GM18526 (cell line): ENCODE data around the gene CLSTN3.

Source experiments
- POLR2A ChIP-seq: IDR thresholded peaks from 3 replicates; pipeline ENCODE4 v1.6.1; 2011; ENCODE audit not compliant: insufficient read length; ENCODE audit errors: extremely low read depth

Gene CLSTN3

DNA sequence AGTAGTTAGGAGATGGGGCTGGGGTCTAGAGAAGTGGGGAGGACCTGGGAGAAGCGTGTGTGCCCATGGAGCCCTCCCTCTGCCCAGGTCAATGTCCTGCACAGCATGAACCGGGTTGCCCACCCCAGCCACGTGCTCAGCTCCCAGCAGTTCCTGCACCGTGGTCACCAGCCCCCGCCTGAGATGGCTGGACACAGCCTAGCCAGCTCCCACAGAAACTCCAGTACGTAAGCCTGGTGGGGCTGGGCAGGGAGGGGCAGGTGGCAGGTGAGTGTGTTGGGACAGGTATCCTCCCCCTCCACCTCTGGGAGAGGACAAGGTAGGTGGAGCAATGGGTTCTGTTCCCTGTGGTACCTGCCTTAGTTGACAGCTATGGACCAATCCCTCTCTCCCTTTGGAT, 20.7 kb downstream of the CLSTN3 start:
- no peak for TF ChIP-seq POLR2A

DNA sequence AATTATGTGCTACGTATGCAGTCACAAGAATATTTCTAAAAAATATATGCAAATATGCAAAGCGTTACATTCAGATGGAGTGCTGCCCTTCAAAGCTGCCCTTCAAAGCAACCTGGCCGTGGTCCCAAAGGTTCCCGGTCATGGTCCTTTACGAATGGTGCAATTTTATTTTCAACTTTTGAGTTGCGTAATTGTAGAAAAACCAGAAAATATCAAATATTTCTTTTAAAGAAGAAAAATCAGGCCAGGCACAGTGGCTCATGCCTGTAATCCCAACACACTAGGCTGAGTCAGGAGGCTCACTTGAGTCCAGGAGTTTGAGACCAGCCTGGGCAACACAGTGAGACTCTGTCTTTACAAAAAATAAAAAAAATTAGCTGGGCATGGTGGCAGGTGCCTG, 21.4 kb downstream of the CLSTN3 start:
- TF ChIP-seq POLR2A, result no peak

DNA sequence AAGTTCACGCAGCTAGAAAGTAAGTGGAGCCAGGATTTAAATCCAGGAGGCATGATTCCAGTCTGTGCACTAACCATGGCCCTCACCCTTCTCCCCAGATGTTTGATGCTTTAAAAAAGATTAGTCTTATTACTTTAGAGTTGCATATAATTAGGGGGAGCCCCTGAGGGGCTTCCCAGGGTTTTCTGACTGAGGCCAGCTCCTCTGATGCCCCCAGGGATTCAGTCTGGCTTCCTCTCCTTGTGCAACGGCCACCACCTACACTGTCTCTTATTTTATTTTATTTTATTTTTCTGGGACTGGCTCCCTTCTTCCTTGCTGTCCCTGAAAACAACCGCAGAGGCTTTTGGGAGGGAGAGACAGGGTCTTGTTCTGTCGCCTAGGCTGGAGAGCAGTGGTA, 22.6 kb downstream of the CLSTN3 start:
- TF ChIP-seq POLR2A, result no peak

DNA sequence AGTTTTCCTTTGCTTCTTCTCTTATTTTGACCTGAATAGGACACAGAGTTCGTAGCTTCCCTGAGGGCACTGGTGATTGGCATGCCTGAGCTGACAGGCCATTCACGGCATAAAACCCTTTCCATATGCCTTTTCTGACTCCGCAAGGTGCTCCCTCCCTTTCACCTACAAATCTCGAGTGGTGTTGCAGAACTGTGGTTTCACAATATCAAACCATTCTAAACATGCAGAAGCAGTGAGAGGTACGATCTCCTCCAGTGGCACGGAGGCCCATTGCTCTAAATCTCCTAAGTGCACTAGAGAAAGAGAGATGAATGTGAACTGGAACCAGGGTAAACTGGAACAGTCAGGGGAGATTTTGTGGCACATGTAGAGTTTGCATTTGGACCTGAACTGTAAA, 23.9 kb downstream of the CLSTN3 start:
- no peak for TF ChIP-seq POLR2A

DNA sequence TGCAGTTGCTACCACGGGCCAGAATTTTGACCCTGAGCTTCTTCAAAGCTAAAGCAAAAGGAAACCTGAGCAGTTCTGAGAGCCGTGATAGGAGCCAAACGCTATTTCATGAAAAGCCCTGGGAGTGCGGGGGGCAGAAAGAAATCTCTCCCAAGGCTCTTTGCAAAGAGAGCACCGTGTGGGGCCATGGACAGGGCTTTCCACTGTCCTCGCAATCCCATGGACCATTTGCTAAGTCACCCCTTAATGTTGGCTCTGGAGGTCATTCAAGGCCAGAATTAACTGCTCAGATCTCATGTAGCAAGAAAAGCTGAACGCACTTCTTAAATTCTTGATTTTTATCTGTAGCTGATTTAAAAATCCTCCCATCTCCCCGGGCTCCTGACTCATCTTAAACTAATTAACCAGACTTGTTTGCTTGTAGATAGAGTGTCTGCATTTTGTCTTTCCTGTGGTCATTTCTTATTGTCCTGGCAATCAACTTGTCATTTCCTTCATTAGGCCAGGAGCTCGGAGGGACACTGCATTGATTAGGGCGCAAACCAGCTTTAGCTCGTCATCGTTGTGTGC, 24.8 kb downstream of the CLSTN3 start:
- no peak for TF ChIP-seq POLR2A

DNA sequence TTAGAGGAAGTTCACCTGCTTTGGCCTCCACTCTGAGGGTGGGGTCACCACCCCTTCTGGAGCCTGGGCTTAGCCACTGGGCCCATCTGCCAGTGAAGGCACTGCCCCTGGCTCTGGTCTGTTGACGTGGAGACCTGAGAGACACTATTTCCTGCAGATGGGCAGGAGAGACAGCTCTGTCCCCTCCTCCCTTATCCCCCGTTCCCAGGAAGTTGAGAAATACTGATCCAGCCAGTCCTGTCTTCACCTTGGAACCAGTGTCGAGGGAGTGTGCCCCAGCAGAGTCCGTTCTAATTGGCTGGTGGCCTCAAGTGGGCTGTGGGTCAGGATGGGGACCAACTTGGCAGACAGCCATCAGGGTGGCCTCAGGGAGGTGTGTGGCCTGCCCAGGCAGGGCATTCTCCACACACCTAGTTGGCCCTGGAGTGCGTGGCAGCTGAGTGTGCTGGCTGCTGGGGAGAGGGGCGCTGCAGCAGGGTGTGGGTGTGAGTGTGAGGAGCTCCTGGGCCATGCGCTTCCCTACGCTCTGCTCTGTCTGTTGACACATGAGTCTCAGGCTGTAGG, 25.4 kb downstream of the CLSTN3 start:
- no peak for TF ChIP-seq POLR2A

DNA sequence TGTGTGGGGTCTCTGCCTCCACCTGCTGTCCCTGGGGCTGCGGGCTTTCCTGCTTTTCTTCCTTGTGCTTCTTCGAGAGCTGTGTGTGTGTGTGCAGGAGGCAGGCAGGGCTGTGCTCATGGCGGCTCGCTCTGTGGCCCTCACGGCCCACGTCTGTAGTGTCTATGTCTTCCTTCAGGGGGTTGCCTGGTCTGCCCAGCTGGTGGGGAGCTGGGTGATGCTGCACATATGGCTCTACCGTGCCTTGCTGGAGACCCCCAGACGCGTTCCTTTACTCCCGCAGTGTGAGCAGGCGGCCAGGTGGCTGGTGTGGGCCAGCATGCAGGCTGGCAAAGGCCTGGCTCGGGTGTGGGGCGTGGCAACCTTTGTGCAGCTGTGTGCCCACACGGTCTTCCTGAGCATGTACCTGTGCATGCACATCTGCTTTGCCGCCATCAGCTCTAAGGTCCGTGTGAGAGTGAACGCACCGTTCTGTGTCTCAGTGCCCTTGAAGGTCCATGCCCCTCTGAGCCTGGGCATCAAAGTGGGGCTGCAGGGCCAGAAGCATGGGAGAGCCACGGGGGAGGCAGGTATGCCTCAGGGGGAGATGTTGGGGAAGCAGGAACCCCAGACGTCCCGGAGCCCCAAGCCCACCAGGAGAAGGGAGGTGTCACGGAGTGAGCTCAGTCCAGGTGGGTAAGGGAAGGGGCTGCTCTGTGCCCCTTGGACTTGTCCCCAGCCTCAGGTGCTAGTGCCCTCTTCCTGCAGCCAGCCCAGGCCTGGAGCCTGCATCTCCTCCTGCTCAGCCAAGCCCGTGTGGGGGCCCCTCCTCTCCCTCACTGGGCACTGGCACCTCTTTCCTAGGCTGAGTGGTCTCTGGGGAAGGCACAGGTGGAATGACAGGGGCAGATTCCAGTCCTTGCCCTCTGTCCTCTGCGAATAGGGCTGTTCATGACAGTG, 26.4 kb downstream of the CLSTN3 start:
- no peak for TF ChIP-seq POLR2A

DNA sequence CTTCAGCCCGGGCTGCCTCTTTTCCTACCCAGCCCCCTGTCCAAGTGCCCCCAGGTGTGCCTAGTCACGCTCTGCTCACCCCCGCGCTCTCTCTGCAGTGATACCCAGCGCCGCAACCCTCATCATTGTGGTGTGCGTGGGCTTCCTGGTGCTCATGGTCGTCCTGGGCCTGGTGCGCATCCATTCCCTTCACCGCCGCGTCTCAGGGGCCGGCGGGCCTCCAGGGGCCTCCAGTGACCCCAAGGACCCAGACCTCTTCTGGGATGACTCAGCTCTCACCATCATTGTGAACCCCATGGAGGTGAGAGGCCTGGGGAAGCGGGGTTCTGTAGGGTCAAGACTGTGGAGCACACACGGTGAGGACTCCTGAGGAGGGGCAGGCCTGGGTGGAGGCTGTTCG, 27.2 kb downstream of the CLSTN3 start:
- TF ChIP-seq POLR2A, result no peak

DNA sequence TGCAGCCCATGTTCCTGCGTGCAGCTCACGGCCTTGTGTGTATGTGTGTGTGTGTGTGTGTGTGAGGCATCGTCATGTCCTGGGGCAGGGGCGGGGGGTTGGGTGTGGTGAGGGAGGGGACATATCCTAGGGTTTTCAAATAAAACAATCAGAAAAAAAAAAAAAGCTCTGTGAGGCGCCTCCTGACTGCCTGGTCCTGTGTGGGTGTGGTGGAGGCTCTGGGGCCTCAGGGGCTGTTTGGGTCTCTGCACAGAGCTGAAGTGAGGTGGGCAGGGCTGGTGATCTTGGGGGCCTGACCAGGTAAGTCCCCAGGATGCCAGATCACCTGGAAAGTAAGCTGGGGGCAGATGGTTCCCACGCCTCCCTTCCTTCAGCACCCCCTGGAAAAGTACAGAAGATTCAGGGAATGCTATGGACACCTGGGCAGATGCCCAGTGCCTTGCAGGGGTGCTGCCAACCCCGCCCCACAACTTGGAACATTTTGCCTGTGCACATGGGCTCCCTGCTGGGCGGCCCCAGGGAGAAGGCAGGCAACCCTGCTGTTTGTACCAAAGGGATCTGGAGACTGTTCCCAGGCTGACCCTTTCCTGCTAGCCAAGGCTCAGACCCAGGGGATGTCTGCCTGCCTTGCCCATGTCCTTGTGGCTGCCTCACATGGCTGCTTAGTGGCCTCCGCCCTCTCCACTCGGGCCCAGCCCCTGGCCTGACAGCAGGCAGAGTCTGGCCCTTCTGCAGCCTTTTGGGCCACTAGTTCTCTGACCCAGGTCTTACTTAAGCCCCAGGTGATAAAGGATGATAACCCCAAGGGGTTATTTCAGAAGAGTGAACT, 28.8 kb downstream of the CLSTN3 start:
- no peak for TF ChIP-seq POLR2A

DNA sequence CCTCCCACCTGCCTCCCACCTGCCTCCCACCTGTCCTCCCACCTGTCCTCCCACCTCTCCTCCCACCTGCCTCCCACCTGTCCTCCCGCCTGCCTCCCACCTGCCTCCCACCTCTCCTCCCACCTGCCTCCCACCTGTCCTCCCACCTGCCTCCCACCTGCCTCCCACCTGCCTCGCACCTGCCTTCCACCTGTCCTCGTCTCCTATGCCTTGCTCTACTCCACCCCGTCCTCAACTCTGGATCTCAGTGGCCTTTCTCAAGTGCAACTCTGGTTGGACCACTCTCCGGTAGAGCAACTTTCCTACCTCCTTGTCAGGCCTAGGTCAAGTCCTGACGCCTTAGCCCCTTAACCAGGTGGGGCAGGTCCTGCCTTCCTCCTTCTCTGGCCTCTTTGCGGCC, 30.0 kb downstream of the CLSTN3 start:
- no peak for TF ChIP-seq POLR2A

DNA sequence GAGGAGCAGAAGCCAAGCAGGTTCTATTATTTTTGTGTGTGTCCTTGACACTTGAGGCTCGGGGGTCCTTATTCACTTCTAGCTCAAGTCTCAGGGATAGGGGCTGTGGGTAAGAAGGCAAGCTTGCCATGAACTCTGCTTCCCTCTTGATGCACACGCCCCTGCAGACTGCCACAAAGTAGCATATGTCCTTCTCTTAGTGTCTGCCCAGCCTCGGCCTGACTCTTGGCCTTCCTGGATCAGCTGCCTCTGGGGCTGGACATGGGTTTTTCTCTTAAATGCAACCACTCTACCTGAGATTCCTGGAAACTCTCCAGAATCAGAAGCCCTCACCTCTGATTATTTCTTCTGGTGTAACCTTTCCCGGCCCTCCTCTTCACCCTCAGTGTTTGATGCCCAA, 31.2 kb downstream of the CLSTN3 start:
- TF ChIP-seq POLR2A, result no peak

DNA sequence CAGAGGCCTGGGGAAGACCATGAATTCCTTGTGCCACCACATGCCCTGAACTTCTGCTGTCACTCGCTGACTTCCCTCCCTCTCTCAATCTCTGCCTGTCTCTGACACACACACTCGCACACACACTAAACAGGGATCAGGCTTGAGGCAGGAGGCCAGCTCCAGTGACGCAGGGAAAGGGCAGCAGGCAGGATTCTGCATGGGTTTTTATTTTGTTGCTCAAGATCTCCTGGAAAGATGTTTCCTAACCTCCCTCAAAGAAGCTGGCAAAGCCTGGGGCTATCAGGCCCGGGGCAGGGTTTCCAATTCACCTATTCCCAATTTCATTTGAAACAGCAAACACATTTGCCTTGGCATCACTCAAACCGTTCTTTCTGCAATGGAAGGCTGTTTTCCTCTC, 31.6 kb downstream of the CLSTN3 start:
- no peak for TF ChIP-seq POLR2A

DNA sequence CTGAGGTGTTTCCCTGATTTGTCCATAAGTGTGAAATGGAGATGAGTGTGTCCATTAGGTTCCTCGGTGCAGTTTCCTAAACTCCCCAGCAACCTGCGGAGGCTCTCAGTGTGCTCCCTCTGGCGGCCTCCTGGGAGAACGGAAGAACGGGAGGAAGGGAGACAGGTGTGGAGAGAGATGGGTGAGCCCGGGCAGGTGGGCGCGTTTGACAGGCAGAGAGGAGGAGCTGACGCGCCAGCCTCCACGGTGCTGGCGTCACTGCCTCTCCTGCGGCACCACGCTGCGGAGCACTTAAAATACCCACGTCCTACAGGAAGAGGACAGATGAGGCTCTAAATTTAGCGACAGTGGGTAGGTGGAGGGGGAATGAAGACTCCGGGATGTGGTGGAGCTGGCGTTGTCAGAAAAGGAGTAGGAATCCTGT, 32.5 kb downstream of the CLSTN3 start:
- TF ChIP-seq POLR2A, result no peak

DNA sequence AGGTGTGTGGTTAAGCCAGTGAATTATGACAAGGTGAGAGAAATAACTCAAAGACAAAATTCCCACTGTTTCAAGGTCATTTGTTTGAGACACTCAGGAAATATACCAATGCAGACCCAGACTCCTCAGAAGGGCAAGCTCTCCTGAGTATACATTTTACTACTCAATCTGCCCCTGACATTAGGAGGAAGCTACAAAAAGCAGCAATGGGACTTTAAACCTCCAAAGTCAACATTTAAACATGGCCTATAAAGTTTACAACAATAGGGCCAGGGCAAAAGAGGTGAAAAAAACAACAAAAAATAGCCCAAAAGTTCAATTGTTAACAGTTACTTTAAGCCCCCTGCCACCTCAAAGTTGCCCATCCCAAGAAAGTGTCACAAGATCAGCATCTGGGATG, 39.8 kb downstream of the CLSTN3 start:
- TF ChIP-seq POLR2A, result no peak

DNA sequence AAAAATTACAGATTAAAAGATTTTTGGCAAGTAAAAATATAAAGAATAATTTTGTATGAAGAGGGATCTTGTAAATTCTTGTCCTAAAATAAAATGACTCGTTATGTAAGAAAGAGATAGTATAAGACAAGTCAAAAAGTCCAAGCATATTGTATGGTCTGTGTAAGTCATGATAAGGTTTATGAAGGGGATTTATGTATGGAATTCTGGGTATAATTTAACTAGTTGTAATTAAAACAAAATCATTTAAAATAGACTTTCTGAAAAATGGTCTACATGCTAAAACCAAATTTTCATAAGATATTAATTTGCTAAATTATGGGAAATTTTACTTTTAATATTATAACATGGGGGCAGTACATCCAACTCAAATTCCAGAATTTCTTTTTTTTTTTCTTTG, 41.7 kb downstream of the CLSTN3 start:
- no peak for TF ChIP-seq POLR2A
